NCI-H1048 (cell line): ENCODE results near the gene LTF.
"Not testable (repeated sequence)": the region's sequence is repeated elsewhere in the genome, so short reads cannot be mapped to it uniquely, and the experiment has no call there.

Experiments used
- DNase-seq: peaks from one replicate; lab custom pipeline; 2025; lab: John Stamatoyannopoulos, UW

LTF gene

GRCh38 chr3:46440531-46441294, 24.0 kb downstream of the LTF start:
- DNase-seq: no peak

GRCh38 chr3:46438831-46439230, 25.9 kb downstream of the LTF start:
- DNase-seq: no peak

- DNase-seq: no peak
Measured at GRCh38 chr3:46435081-46435726, 29.5 kb downstream of the LTF start.

- no peak for DNase-seq
Measured at GRCh38 chr3:46433841-46434240, 30.9 kb downstream of the LTF start.

- not testable (repeated sequence) for DNase-seq
Measured at GRCh38 chr3:46433118-46433517, 31.6 kb downstream of the LTF start.

GRCh38 chr3:46431905-46432304, 32.8 kb downstream of the LTF start:
- not testable (repeated sequence) for DNase-seq

GRCh38 chr3:46430879-46431278, 33.8 kb downstream of the LTF start:
- DNase-seq: not testable (repeated sequence)

GRCh38 chr3:46429671-46430070, 35.0 kb downstream of the LTF start:
- no peak for DNase-seq

GRCh38 chr3:46429250-46429649, 35.5 kb downstream of the LTF start:
- no peak for DNase-seq

GRCh38 chr3:46427916-46428833, 36.5 kb downstream of the LTF start:
- no peak for DNase-seq

- DNase-seq: not testable (repeated sequence)
Measured at GRCh38 chr3:46427404-46427803, 37.3 kb downstream of the LTF start.

GRCh38 chr3:46426476-46426875, 38.2 kb downstream of the LTF start:
- DNase-seq: not testable (repeated sequence)

- DNase-seq: no peak
Measured at GRCh38 chr3:46423588-46423987, 41.1 kb downstream of the LTF start.

GRCh38 chr3:46422617-46423016, 42.1 kb downstream of the LTF start:
- DNase-seq: no peak

- no peak for DNase-seq
Measured at GRCh38 chr3:46420931-46421330, 43.8 kb downstream of the LTF start.

- DNase-seq: no peak
Measured at GRCh38 chr3:46419816-46420215, 44.9 kb downstream of the LTF start.

GRCh38 chr3:46417841-46418611, 46.7 kb downstream of the LTF start:
- DNase-seq: no peak

GRCh38 chr3:46416811-46417510, 47.7 kb downstream of the LTF start:
- DNase-seq: no peak

- DNase-seq: no peak
Measured at GRCh38 chr3:46416125-46416810, 48.4 kb downstream of the LTF start.

- DNase-seq: no peak
Measured at GRCh38 chr3:46414739-46415138, 50.0 kb downstream of the LTF start.

- DNase-seq: no peak
Measured at GRCh38 chr3:46413951-46414350, 50.8 kb downstream of the LTF start.
